ENCODE results near the gene MTRR.

DNA sequence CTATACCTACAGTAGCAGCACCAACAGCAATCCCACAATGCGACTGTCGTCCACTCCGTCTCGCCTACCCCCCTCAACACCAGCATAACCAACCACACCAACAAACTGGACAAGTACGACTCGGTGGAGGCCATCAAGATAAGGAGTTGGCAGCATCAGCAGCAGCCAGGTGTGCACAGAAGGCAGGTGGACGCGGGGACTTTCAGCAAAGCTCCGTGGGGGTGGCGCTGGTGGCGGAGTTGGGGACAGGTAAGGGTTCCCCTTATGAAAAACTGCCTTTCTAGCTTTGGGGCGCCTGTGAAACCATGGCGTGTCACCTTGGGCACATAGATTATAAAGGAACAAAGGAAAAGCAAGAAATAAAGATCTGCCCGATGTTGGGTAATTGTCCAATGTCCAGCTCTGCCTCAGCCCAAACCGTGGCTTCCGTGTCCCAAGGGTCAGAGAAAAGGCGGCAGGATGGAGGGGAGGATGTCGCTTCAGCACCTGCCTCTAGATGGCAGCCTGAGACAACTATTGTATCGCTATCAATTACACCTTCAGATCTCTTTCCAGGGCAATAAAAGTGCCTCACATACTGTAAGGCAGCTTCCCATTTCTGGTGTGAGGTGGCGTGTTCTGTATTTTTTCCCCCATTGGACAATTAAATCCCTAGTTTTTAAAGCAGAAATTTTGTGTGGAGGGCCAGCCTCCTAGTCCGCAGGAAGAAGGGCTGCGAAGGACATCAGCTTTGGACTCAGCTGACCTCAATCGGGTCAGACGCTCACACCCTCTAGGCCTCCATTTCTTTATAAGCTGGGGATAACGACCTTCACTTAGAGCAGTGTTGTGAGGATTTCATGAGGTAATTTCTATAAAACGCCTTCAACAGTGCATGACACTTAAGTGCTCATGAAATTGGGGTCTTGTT is 58.8 kb downstream of the MTRR start:
- TF ChIP-seq, protein P1, sequence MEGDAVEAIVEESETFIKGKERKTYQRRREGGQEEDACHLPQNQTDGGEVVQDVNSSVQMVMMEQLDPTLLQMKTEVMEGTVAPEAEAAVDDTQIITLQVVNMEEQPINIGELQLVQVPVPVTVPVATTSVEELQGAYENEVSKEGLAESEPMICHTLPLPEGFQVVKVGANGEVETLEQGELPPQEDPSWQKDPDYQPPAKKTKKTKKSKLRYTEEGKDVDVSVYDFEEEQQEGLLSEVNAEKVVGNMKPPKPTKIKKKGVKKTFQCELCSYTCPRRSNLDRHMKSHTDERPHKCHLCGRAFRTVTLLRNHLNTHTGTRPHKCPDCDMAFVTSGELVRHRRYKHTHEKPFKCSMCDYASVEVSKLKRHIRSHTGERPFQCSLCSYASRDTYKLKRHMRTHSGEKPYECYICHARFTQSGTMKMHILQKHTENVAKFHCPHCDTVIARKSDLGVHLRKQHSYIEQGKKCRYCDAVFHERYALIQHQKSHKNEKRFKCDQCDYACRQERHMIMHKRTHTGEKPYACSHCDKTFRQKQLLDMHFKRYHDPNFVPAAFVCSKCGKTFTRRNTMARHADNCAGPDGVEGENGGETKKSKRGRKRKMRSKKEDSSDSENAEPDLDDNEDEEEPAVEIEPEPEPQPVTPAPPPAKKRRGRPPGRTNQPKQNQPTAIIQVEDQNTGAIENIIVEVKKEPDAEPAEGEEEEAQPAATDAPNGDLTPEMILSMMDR (IDR thresholded peaks at IDR 0.05; ENCODE audit: insufficient read depth, low read length) = peak; percentile 85
- no peak for TF ChIP-seq POLR2AphosphoS5 (IDR thresholded peaks at IDR 0.05; ENCODE audit: low read depth)
